HCT116 (cell line): ENCODE results near the gene ATXN1. TPM values are rescaled to one million over a fixed set of nuclear protein-coding genes. Genes with fewer than 3 reads are reported as not detected.

ENCODE experiments used
- ATAC-seq: fragments of 200-7000 bp; cut with Tn5 transposase; 2 replicates; pipeline ENCODE4 v1.9.1; 2020; ENCODE audit warnings: mild to moderate bottlenecking, moderate library complexity
- BruUV-seq: library from RNA; stranded (reverse); fragments of 400-500 nt; replicated peaks from 2 replicates; lab custom pipeline; 2021; lab: Mats Ljungman, UMichigan
- CTCF ChIA-PET: fragments of 300-600 bp; sonication (Branson Sonifier 250); formaldehyde crosslinking; loops from one replicate; lab custom pipeline; 2021; ENCODE audit warnings: antibody characterized with exemption; lab: Charles Lee
- POLR2A ChIA-PET: fragments of 300-600, 350-600 bp; sonication (Branson Sonifier 250); formaldehyde crosslinking; loops from one replicate; lab custom pipeline; 2021; ENCODE audit warnings: antibody characterized with exemption; lab: Charles Lee
- RAD21 ChIA-PET, 2 experiments: fragments of 300-600 bp; sonication (Branson Sonifier 250); formaldehyde crosslinking; loops; one replicate each; lab custom pipeline; 2023; ENCODE audit warnings: low total read pairs in 2 of 2; ENCODE audit not compliant: uncharacterized antibody in 2 of 2, unreplicated experiment in 2 of 2, low non-redundant PET in 1 of 2; lab: Charles Lee
- DNase-seq: peaks from one replicate; pipeline ENCODE4 v3.0.0-alpha.2; 2010; ENCODE audit warnings: low read depth, low spot score
- H2AFZ ChIP-seq: fragments of 200-600 bp; shearing (Covaris generic), sonication (generic); 2 replicates; pipeline ENCODE4 v1.6.1; 2017; ENCODE audit warnings: low read depth, mixed run types, mixed read lengths, antibody characterized with exemption, low read length; ENCODE audit not compliant: poor library complexity, severe bottlenecking
- H3K27ac ChIP-seq: 2 replicates; pipeline ENCODE4 v1.5.1; 2012; ENCODE audit warnings: low read depth, low read length
- H3K27me3 ChIP-seq: fragments of 200-600 bp; sonication (generic); 2 replicates; pipeline ENCODE4 v1.6.1; 2016; ENCODE audit warnings: mixed run types, low read length, mixed read lengths; ENCODE audit not compliant: insufficient read depth
- H3K36me3 ChIP-seq, 2 experiments: fragments of 200-500 bp in 1 of 2; fragments of 200-600 bp in 1 of 2; sonication (Bioruptor generic) in 1 of 2; sonication (generic) in 1 of 2; 2 replicates each; pipeline versions ENCODE4 v1.5.1 to v1.6.1; 2014 to 2016; ENCODE audit warnings: low read length in 2 of 2, inconsistent platforms in 1 of 2, mixed read lengths in 1 of 2, mixed run types in 1 of 2; ENCODE audit not compliant: insufficient read depth in 2 of 2, control insufficient read depth in 1 of 2
- H3K4me1 ChIP-seq, 2 experiments: fragments of 200-600 bp in 1 of 2; sonication (generic) in 1 of 2; 2 replicates each; pipeline versions ENCODE4 v1.5.1 to v1.6.1; 2012 to 2017; ENCODE audit warnings: low read length in 2 of 2, inconsistent platforms in 1 of 2, mild to moderate bottlenecking in 1 of 2, mixed read lengths in 1 of 2, mixed run types in 1 of 2, moderate library complexity in 1 of 2; ENCODE audit not compliant: insufficient read depth in 2 of 2, control insufficient read depth in 1 of 2
- H3K4me2 ChIP-seq: fragments of 200-600 bp; sonication (generic); 2 replicates; pipeline ENCODE4 v1.6.1; 2017; ENCODE audit warnings: mixed run types, low read length, mixed read lengths
- H3K4me3 ChIP-seq, 2 experiments: fragments of 200-600 bp in 1 of 2; sonication (generic) in 1 of 2; replicated peaks in 1 of 2; 2 replicates each; pipeline ENCODE4 v1.5.1; 2011 to 2016; ENCODE audit warnings: low read length in 2 of 2, control low read depth in 1 of 2, low read depth in 1 of 2, mild to moderate bottlenecking in 1 of 2, mixed read lengths in 1 of 2, mixed run types in 1 of 2
- H3K79me2 ChIP-seq: fragments of 200-600 bp; sonication (generic); 2 replicates; pipeline ENCODE4 v1.6.1; 2017; ENCODE audit warnings: mild to moderate bottlenecking, mixed run types, low read length, moderate library complexity, mixed read lengths; ENCODE audit not compliant: insufficient read depth
- H3K9ac ChIP-seq: fragments of 200-600 bp; sonication (generic); 2 replicates; pipeline ENCODE4 v1.6.1; 2016; ENCODE audit warnings: low read length, mixed read lengths
- H3K9me2 ChIP-seq: fragments of 200-600 bp; sonication (generic), shearing (Covaris generic); 2 replicates; pipeline ENCODE4 v1.6.1; 2017; ENCODE audit warnings: mixed run types, mild to moderate bottlenecking, moderate library complexity; ENCODE audit not compliant: insufficient read depth
- H3K9me3 ChIP-seq, 2 experiments: fragments of 200-500 bp in 1 of 2; fragments of 200-600 bp in 1 of 2; sonication (Bioruptor generic) in 1 of 2; sonication (generic) in 1 of 2; 2 replicates each; pipeline ENCODE4 v1.6.1; 2014 to 2017; ENCODE audit warnings: low read length in 2 of 2, mixed read lengths in 2 of 2, inconsistent platforms in 1 of 2, low read depth in 1 of 2, mild to moderate bottlenecking in 1 of 2, mixed run types in 1 of 2, moderate library complexity in 1 of 2; ENCODE audit not compliant: control insufficient read depth in 1 of 2, insufficient read depth in 1 of 2
- H4K20me1 ChIP-seq: fragments of 200-600 bp; sonication (generic), shearing (Covaris generic); 2 replicates; pipeline ENCODE4 v1.6.1; 2017; ENCODE audit warnings: mixed run types, mild to moderate bottlenecking, moderate library complexity; ENCODE audit not compliant: insufficient read depth
- CBX3 ChIP-seq: IDR thresholded peaks from 2 replicates; pipeline ENCODE4 v1.6.1; 2012; ENCODE audit warnings: low read depth
- CEBPB ChIP-seq: IDR thresholded peaks from 2 replicates; pipeline ENCODE4 v1.6.1; 2012; ENCODE audit warnings: low read depth
- ELF1 ChIP-seq: IDR thresholded peaks from 2 replicates; pipeline ENCODE4 v1.6.1; 2012; ENCODE audit warnings: low read depth, borderline replicate concordance
- EZH2phosphoT487 ChIP-seq: fragments of 200-600 bp; IDR thresholded peaks from 2 replicates; pipeline ENCODE4 v1.6.1; 2018; ENCODE audit warnings: antibody characterized with exemption, borderline replicate concordance
- MAX ChIP-seq: IDR thresholded peaks from 2 replicates; pipeline ENCODE4 v1.6.1; 2012
- REST ChIP-seq: IDR thresholded peaks from 2 replicates; pipeline ENCODE4 v1.6.1; 2012; ENCODE audit warnings: low read depth
- SP1 ChIP-seq: IDR thresholded peaks from 2 replicates; pipeline ENCODE4 v1.6.1; 2012; ENCODE audit warnings: low read depth
- TCF7L2 ChIP-seq: IDR thresholded peaks from 2 replicates; pipeline ENCODE4 v1.7.0; 2011; ENCODE audit warnings: borderline replicate concordance, inconsistent platforms; ENCODE audit not compliant: insufficient read depth, insufficient read length; ENCODE audit errors: extremely low read depth
- ZBTB33 ChIP-seq: IDR thresholded peaks from 2 replicates; pipeline ENCODE4 v1.6.1; 2011; ENCODE audit warnings: mild to moderate bottlenecking, low read length, moderate library complexity; ENCODE audit not compliant: insufficient replicate concordance; ENCODE audit errors: extremely low read depth
- intact Hi-C: fragments of 100-400 bp; cut with micrococcal nuclease; formaldehyde crosslinking; loops from 2 replicates; pipeline ENCODE4 v1.10.0; 2022
- total RNA-seq: library from RNA; stranded (reverse); gene quantifications from one replicate; pipeline ENCODE4 v1.2.1, GENCODE V29; 2021; ENCODE audit not compliant: unreplicated experiment
- TF ChIP-seq, protein P1 (sequence below): IDR thresholded peaks from 2 replicates; pipeline ENCODE4 v1.6.1; 2012

The ATXN1 gene
- total RNA-seq, 1 experiment from 2014 or later: 21.0 TPM

- BruUV-seq: no TSS peak
- no peaks in the 10 kb centered on the region for H3K9me3 ChIP-seq
- no peaks in the 10 kb centered on the region for H3K36me3 ChIP-seq
- no peak for DNase-seq
- H3K9ac ChIP-seq: no peak overlapping the region
- TF ChIP-seq CEBPB (no peak), MAX (no peak)
- H3K4me2 ChIP-seq: no peak overlapping the region
- H3K27ac ChIP-seq: no peak overlapping the region
- RAD21 ChIA-PET: no interaction called here
- intact Hi-C loops: loop anchor here (1.0 kb wide), 1 partner anchor 11 kb away; no protein-coding TSS in a partner anchor
- H3K4me1 ChIP-seq: no peaks in the 10 kb centered on the region
- H4K20me1 ChIP-seq: no peaks in the 10 kb centered on the region
- ATAC-seq: no peak
- H3K4me3 ChIP-seq: no peak overlapping the region
- CTCF ChIA-PET: interaction anchor here (0.7 kb wide), 2 partner anchors 27 to 37 kb away, joined by 3 read pairs; no protein-coding TSS in a partner anchor
- no peak overlapping the region for H2AFZ ChIP-seq
- POLR2A ChIA-PET: no interaction called here
- H3K27me3 ChIP-seq: no peaks in the 10 kb centered on the region
- H3K79me2 ChIP-seq: no peaks in the 10 kb centered on the region
- H3K9me2 ChIP-seq: no peaks in the 10 kb centered on the region
Measured at GRCh38 chr6:16374461-16375200, 386.6 kb downstream of the ATXN1 start.

DNA sequence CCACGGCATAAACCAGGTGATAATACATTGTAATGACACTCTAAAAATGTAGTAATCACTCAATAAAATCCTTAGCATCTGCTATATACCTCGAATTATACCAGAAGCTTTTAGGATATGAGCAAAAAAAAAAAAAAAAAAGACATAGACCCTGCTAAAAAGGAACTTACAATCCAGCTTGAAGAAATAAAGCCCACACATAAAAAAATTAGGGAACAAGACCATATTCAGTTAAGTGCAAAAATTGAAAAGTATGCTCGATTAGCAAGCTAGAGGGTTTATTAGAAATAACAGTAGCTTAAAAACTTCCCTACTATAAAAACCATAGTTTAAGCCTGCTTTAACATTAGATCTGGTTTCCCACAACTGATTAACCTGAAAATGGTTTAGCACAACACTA lies 387.2 kb downstream of the ATXN1 start:
- Histone ChIP-seq H2AFZ (no peak overlapping the region), H3K79me2 (no peaks in the 10 kb centered on the region), H3K4me1 (no peaks in the 10 kb centered on the region), H3K36me3 (no peaks in the 10 kb centered on the region), H3K9ac (no peak overlapping the region), H3K4me3 (no peak overlapping the region), H3K9me2 (no peaks in the 10 kb centered on the region), H3K4me2 (no peak overlapping the region), H3K27ac (no peak overlapping the region), H3K9me3 (no peaks in the 10 kb centered on the region), H4K20me1 (no peaks in the 10 kb centered on the region), H3K27me3 (no peaks in the 10 kb centered on the region)
- ChIA-PET RAD21 (no interaction called here), CTCF (interaction anchor here (0.7 kb wide), 2 partner anchors 26 to 37 kb away, joined by 3 read pairs; no protein-coding TSS in a partner anchor), POLR2A (no interaction called here)
- DNase-seq: no peak
- no peak for ATAC-seq
- no peak for TF ChIP-seq SP1
- no peak for TF ChIP-seq TCF7L2
- no peak for TF ChIP-seq ELF1
- TF ChIP-seq ZBTB33: no peak
- no peak for TF ChIP-seq CBX3
- no peak for TF ChIP-seq REST
- no peak for TF ChIP-seq EZH2phosphoT487
- TF ChIP-seq, protein P1, sequence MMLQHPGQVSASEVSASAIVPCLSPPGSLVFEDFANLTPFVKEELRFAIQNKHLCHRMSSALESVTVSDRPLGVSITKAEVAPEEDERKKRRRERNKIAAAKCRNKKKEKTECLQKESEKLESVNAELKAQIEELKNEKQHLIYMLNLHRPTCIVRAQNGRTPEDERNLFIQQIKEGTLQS: no peak
- no TSS peak for BruUV-seq
- intact Hi-C loops: loop anchor here (1.0 kb wide), 1 partner anchor 11 kb away; no protein-coding TSS in a partner anchor
